ENCODE data around the gene CLEC19A. TPM values are rescaled to one million over a fixed set of nuclear protein-coding genes. Genes with fewer than 3 reads are reported as not detected.

Gene CLEC19A
- total RNA-seq, 1 experiment from 2014 or later = not detected

GRCh38 chr16:19338335-19338734 lies 52.8 kb downstream of the CLEC19A start:
- Histone ChIP-seq H3K36me3 (ENCODE audit: insufficient read depth, low read length, poor library complexity, severe bottlenecking) (no peaks in the 10 kb centered on the region), H3K27me3 (replicated peaks; ENCODE audit: insufficient read depth, low read depth, low read length, poor library complexity) (no peaks in the 10 kb centered on the region), H3K27ac (ENCODE audit: low read depth, low read length, poor library complexity, severe bottlenecking) (no peak overlapping the region), H3K9me3 (ENCODE audit: low read depth, low read length, poor library complexity, severe bottlenecking) (no peaks in the 10 kb centered on the region), H3K4me3 (ENCODE audit: low read depth, low read length, poor library complexity, severe bottlenecking) (no peak overlapping the region), H3K4me1 (ENCODE audit: insufficient read depth, low read length, poor library complexity, severe bottlenecking) (no peaks in the 10 kb centered on the region)
- DNase-seq (ENCODE audit: low spot score) = no peak
- BruUV-seq (replicated peaks) = no TSS peak
- ChIA-PET POLR2A (ENCODE audit: low non-redundant PET) (no interaction called here), CTCF (no interaction called here)
- TF ChIP-seq CTCF (conservative IDR thresholded peaks at IDR 0.05; ENCODE audit: low read depth, low read length) (no peak), EZH2 (IDR thresholded peaks at IDR 0.05; ENCODE audit: borderline replicate concordance, low read depth, low read length, poor library complexity, severe bottlenecking) (no peak)
- intact Hi-C loops (cut with micrococcal nuclease; ENCODE audit: unreplicated experiment) = no loop called here

- BruUV-seq (replicated peaks) = no TSS peak
- no peak for DNase-seq (ENCODE audit: low spot score)
- H3K27ac ChIP-seq (ENCODE audit: low read depth, low read length, poor library complexity, severe bottlenecking) = no peak overlapping the region
- no peaks in the 10 kb centered on the region for H3K9me3 ChIP-seq (ENCODE audit: low read depth, low read length, poor library complexity, severe bottlenecking)
- intact Hi-C loops (cut with micrococcal nuclease; ENCODE audit: unreplicated experiment) = no loop called here
- H3K4me3 ChIP-seq (ENCODE audit: low read depth, low read length, poor library complexity, severe bottlenecking) = no peak overlapping the region
- CTCF ChIA-PET = no interaction called here
- H3K4me1 ChIP-seq (ENCODE audit: insufficient read depth, low read length, poor library complexity, severe bottlenecking) = no peaks in the 10 kb centered on the region
- POLR2A ChIA-PET (ENCODE audit: low non-redundant PET) = no interaction called here
- H3K27me3 ChIP-seq (replicated peaks; ENCODE audit: insufficient read depth, low read depth, low read length, poor library complexity) = peaks cover 13% of the 10 kb centered on the region
- TF ChIP-seq EZH2 (IDR thresholded peaks at IDR 0.05; ENCODE audit: borderline replicate concordance, low read depth, low read length, poor library complexity, severe bottlenecking) (no peak), CTCF (conservative IDR thresholded peaks at IDR 0.05; ENCODE audit: low read depth, low read length) (no peak)
- no peaks in the 10 kb centered on the region for H3K36me3 ChIP-seq (ENCODE audit: insufficient read depth, low read length, poor library complexity, severe bottlenecking)
These were observed 58.8 kb downstream of the CLEC19A start for GRCh38 chr16:19344224-19344801.

- H3K4me3 ChIP-seq (ENCODE audit: low read depth, low read length, poor library complexity, severe bottlenecking) = no peak overlapping the region
- intact Hi-C loops (cut with micrococcal nuclease; ENCODE audit: unreplicated experiment) = no loop called here
- no peaks in the 10 kb centered on the region for H3K36me3 ChIP-seq (ENCODE audit: insufficient read depth, low read length, poor library complexity, severe bottlenecking)
- ChIA-PET CTCF (no interaction called here), POLR2A (ENCODE audit: low non-redundant PET) (no interaction called here)
- H3K27me3 ChIP-seq (replicated peaks; ENCODE audit: insufficient read depth, low read depth, low read length, poor library complexity) = peaks cover 16% of the 10 kb centered on the region
- BruUV-seq (replicated peaks) = no TSS peak
- H3K9me3 ChIP-seq (ENCODE audit: low read depth, low read length, poor library complexity, severe bottlenecking) = no peaks in the 10 kb centered on the region
- H3K4me1 ChIP-seq (ENCODE audit: insufficient read depth, low read length, poor library complexity, severe bottlenecking) = no peaks in the 10 kb centered on the region
- TF ChIP-seq CTCF (conservative IDR thresholded peaks at IDR 0.05; ENCODE audit: low read depth, low read length) (no peak), EZH2 (IDR thresholded peaks at IDR 0.05; ENCODE audit: borderline replicate concordance, low read depth, low read length, poor library complexity, severe bottlenecking) (no peak)
- H3K27ac ChIP-seq (ENCODE audit: low read depth, low read length, poor library complexity, severe bottlenecking) = no peak overlapping the region
- DNase-seq (ENCODE audit: low spot score) = no peak
These were observed 59.4 kb downstream of the CLEC19A start for GRCh38 chr16:19344980-19345379.
